GM19239 (cell line): ENCODE results near the gene PSD2.

Source experiments
- DNase-seq: peaks from one replicate; pipeline ENCODE4 v3.0.0; 2011; ENCODE audit warnings: low spot score; ENCODE audit not compliant: insufficient read length
- FAIRE-seq: peaks from 2 replicates; lab custom pipeline; 2011; peaks lifted over from hg19 to GRCh38; lab: Jason Lieb, UNC

The PSD2 gene

GRCh38 chr5:139848508-139849100, 53.0 kb downstream of the PSD2 start:
- no peak for DNase-seq
- no peak for FAIRE-seq

GRCh38 chr5:139849501-139849900, 53.9 kb downstream of the PSD2 start:
- FAIRE-seq, result no peak
- DNase-seq, result no peak

- no peak for FAIRE-seq
- no peak for DNase-seq
These were observed 54.3 kb downstream of the PSD2 start for GRCh38 chr5:139849942-139850341.

- FAIRE-seq, result no peak
- no peak for DNase-seq
These were observed 54.9 kb downstream of the PSD2 start for GRCh38 chr5:139850423-139851016.

- no peak for DNase-seq
- FAIRE-seq, result no peak
These were observed 56.0 kb downstream of the PSD2 start for GRCh38 chr5:139851558-139851957.

- FAIRE-seq, result no peak
- no peak for DNase-seq
These were observed 57.1 kb downstream of the PSD2 start for GRCh38 chr5:139852696-139853095.

GRCh38 chr5:139854029-139854605, 58.5 kb downstream of the PSD2 start:
- no peak for DNase-seq
- FAIRE-seq, result no peak

- DNase-seq (no peak), FAIRE-seq (no peak)
These were observed 59.3 kb downstream of the PSD2 start for GRCh38 chr5:139854953-139855352.

- no peak for DNase-seq
- no peak for FAIRE-seq
These were observed 59.8 kb downstream of the PSD2 start for GRCh38 chr5:139855451-139855850.

GRCh38 chr5:139855946-139856540, 60.4 kb downstream of the PSD2 start:
- DNase-seq, result no peak

GRCh38 chr5:139856714-139857113, 61.1 kb downstream of the PSD2 start:
- DNase-seq (no peak), FAIRE-seq (no peak)

More at GRCh38 chr5:139855946-139856540, 60.4 kb downstream of the PSD2 start:
- no peak for FAIRE-seq

GRCh38 chr5:139859013-139859412, 63.4 kb downstream of the PSD2 start:
- no peak for FAIRE-seq

GRCh38 chr5:139861021-139861888, 65.6 kb downstream of the PSD2 start:
- FAIRE-seq (no peak), DNase-seq (no peak)

More at GRCh38 chr5:139859013-139859412, 63.4 kb downstream of the PSD2 start:
- no peak for DNase-seq

- DNase-seq, result no peak
- FAIRE-seq, result no peak
These were observed 66.2 kb downstream of the PSD2 start for GRCh38 chr5:139861889-139862207.

GRCh38 chr5:139862313-139862712, 66.7 kb downstream of the PSD2 start:
- DNase-seq (no peak), FAIRE-seq (no peak)

- DNase-seq (no peak), FAIRE-seq (no peak)
These were observed 67.2 kb downstream of the PSD2 start for GRCh38 chr5:139862803-139863202.

- DNase-seq (no peak), FAIRE-seq (no peak)
These were observed 67.8 kb downstream of the PSD2 start for GRCh38 chr5:139863361-139863760.

GRCh38 chr5:139863855-139864558, 68.4 kb downstream of the PSD2 start:
- FAIRE-seq, result peak; percentile 21
- DNase-seq, result peak; percentile 79

- FAIRE-seq (no peak), DNase-seq (no peak)
These were observed 69.3 kb downstream of the PSD2 start for GRCh38 chr5:139864716-139865483.
